Activated T-helper 9 cell treated with anti-CD3 and anti-CD28 coated beads, Interleukin-2, amount 50 U/mL, for 16 hours (primary cell): ENCODE results near the gene RBM42.
"Not testable (repeated sequence)": the region's sequence is repeated elsewhere in the genome, so short reads cannot be mapped to it uniquely, and the experiment has no call there.

Experiments used
- DNase-seq: peaks from one replicate; pipeline ENCODE4 v3.0.0-alpha.2; 2020; ENCODE audit warnings: low read depth

The RBM42 gene

DNA sequence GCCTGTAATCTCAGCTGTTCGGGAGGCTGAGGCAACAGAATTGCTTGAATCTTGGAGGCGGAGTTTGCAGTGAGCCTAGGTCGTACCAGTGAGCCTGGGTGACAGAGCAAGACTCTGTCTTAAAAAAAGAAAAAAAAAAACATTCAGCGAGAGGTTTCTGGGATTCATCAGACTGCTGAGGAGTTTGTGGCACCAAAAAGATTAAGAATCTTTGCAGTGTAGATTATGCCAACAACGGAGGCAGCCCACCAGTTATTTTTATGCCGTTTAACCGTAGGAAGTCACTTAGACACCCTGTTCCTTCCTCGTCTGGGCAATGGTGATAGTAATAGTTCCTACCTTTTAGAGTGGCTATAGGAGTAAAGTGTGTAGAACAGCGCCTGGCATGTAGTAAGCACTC, 21.7 kb downstream of the RBM42 start:
- DNase-seq = no peak

DNA sequence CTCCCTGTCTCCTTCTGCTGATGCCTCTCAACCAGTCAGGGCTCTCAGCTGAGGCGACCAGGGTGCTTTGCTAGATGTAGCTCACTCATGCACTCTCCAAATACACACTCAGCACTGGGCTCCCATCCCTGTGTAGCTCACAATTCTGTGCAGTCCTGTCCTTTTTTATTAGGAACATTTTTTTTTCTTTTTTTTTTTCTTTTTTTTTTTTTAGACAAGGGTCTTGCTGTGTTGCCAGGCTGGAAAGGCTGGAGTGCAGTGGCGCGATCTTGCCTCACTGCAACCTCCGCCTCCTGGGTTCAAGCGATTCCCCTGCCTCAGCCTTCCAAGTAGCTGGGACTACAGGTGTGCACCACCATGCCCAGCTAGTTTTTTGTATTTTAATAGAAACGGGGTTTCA, 26.0 kb downstream of the RBM42 start:
- DNase-seq = not testable (repeated sequence)

DNA sequence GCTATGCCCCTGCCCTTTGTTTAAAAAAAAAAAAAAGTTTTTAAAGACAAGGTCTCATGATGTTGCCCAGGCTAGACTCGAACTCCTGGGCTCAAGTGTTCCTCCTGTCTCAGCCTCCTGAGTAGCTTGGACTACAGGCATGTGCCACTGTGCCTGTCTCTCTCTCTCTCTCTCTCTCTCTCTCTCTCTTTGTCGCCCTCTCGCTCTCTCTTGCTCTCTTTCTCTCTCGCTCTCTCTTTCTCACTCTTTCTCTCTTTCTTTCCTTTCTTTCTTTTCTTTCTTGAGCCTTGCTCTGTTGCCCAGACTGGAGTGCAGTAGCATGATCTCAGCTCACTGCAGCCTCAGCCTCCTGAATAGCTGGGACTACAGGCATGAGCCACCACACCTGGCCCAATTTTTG, 26.8 kb downstream of the RBM42 start:
- DNase-seq = no peak

DNA sequence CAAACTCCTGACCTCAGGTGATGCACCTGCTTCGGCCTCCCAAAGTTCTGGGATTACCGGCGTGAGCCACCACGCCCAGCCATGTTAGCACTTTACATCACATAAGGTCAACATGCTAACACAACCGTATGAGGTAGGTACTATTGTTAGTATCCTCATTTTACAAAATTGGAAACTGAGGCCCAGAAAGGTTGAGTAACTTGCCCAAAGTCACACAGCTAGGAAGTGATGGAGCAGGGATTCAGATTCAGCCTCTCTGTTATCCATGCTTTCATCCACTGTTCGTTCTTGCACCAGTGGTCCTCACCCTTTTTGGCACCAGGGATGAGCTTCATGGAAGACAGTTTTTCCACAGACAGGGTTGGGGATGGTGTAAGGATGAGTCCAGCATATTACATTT, 27.9 kb downstream of the RBM42 start:
- DNase-seq = no peak

DNA sequence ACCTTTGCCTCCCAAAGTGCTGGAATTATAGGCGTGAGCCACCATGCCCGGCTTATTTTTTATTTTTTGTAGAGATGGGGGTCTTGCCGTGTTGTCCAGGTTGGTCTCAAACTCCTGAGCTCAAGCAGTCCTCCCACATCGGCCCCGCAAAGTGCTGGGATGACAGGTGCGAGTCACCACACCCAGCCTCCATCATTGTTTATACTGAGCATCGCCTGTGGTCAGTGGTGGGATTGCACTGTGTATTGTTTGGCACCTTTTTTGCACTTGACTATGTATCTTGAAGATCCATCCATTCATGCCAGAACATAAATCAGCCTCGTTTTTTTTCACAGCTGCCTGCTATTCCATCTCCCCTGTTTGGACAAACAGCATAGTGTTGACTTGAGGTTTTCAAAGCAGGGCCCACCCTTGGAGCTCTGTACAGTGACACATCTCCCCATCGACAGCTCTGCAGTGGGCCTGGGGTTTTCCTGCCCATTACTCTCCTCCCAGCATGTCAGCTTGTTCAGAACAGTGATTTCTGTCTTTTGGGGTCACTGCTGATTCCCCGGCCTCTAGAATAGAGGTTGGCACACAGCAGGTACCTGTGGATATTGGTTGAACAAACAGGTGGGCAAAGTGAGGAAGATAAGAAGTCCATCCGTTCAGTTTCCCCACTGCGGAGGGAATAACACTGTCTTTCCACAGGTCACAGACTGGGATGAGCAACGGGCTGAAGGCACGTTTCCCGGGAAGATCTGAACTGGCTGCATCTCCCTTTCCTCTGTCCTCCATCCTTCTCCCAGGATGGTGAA, 29.3 kb downstream of the RBM42 start:
- DNase-seq = no peak

DNA sequence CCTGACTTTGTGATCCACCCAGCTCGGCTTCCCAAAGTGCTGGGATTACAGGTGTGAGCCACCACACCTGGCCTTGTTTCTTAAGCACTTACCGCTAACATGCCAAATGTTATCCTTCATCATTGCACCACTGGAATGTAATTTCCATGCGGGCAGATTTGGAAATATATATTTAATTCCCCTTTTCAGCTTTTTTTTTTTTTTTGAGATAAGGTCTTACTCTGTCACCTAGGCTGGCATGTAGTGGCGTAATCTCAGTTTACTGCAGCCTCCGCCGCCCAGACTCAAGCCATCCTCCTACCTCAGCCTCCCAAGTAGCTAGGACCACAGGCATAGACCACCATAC, 33.1 kb downstream of the RBM42 start:
- no peak for DNase-seq

DNA sequence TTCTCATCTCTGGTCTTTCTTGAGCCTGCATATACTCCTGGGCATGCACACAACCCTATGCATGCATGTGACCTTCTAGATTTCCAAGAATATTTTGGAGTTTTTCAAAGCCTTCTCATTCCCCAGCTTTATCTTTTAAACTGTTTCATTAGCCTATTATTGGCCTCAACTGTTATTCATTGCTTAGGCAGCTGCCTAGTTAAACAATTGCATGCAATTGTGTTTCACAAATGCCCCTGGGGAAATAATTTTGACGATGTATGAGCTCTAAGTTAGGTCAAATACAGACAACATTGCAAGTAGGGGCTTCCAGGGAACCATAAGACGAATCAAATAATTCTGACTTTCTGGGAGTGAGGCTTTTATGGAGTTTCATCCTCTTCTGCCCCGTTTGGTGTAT, 35.1 kb downstream of the RBM42 start:
- DNase-seq = no peak

DNA sequence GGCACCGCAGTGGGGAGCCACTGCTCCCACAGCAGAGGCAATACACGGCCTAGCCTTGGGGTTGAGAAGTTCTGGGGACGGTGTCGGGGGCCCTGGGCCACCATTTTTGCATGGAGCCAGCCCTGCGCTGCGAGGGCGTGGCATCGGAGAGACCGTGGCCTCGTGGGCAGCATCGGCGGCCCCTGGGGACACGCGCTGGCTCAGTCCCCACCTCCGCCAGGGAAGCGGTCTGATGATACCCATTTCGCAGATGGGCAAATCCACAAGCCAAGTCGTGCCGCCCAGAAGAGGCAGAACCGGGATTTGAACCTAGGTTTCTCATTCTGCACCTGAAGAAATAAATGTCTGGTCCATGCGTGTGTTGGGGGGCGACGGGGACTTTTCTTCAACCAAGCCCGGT, 36.3 kb downstream of the RBM42 start:
- DNase-seq = no peak

DNA sequence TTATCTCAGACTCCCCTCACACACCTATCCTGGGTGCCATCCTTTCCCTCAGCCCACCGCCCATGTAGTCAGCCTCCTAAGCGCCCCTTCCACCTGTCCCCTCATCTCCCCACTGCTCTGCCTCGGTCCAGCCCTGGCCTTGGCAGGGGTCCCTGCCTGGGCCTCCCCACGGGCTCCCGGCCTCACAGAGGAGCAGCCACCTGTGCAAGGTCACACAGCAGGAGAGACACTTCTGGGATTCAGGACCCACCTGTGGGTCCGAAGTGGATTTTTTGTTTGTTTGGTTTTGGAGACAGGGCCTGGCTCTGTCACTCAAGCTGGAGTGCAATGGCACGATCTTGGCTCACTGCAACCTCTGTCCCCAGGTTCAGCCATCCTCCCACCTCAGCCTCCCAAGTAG, 36.8 kb downstream of the RBM42 start:
- no peak for DNase-seq

DNA sequence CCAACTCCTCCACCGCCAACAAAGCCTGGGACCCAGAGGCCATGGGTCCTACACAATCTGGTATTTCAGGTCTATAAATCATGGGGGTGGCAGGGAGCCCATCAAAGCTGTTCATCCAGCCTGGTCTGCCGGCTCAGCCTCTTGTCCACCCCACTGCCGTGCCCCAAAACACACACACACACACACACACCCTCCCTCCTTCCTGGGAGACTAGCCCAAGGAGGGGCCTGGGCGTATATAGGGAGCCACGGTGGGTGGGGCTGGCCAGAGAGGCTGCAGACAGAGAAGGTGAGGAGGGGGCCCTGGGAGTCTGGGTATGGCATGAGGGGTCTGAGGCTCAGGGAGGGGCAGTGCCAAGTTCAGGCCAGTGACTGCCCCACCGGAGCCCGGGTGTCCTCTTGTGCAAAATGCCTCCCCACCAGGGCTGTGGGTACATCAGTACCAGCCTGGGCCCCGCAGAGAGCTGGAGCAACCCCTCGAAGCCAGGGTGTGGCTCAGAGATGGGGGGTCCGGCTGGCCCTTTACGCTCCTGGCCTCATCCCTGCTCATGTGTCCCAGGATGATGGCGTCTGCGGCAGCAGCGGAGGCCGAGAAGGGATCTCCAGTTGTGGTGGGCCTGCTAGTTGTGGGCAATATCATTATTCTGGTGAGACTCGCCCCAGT, 37.5 kb downstream of the RBM42 start, which contains the start of gene UPK1A:
TSS of gene UPK1A (plus strand) at position 267 of the 663 bp plus-strand sequence. CDS start at position 563, 296 bp downstream.
- no peak for DNase-seq

DNA sequence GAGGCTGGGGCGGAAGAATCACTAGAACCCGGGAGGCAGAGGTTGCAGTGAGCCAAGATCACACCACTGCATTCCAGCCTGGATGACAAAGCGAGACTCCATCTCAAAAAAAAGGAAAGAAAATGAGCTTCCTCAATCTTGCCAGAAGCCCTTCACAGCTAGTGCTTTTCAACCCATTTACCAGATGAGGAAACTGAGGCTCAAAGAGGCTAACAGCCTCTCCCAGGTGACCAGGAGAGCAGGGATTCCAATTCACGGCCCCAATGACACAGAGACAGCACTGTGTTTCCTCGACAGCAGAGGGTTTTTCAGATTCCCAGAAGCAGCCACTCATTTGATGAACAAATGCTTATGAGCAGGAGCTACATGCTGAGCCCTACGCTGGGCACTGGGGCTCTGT, 40.7 kb downstream of the RBM42 start:
- DNase-seq = no peak

DNA sequence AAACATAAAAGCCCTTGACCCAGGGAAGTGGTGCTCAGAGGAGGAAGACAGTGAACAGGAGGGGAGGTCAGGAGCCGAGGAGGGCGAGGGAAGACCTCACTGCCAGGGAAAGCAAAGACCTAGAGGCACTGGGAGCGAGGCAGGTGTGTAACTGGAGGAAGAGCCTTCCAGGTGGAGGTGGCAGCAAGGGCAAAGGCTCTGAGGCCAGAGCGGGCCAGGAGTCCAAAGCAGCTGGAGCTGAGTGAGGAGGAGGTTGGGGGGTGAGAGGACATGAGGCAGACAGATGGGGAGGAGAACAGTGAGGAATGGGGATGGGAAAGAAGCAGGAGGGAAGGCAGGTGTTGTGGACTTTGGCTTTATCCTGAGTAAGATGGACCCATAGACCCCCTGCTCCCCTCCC, 41.1 kb downstream of the RBM42 start:
- no peak for DNase-seq

DNA sequence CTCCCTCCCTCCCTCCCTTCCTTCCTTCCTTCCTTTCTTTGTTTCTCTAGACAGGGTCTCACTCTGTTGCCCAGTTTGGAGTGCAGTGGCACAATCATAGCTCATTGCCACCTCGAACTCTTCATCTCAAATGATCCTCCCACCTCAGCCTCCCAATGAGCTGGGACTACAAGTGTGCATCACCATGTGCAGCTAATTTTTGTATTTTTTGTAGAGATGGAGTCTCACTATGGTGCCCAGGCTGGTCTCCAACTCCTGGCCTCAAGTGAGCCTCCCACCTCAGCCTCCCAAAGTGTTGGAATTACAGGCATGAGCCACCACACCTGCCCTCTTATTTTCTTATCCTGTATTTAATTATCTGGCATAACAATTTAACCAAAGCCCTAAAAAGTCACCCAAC, 41.9 kb downstream of the RBM42 start:
- DNase-seq = no peak

DNA sequence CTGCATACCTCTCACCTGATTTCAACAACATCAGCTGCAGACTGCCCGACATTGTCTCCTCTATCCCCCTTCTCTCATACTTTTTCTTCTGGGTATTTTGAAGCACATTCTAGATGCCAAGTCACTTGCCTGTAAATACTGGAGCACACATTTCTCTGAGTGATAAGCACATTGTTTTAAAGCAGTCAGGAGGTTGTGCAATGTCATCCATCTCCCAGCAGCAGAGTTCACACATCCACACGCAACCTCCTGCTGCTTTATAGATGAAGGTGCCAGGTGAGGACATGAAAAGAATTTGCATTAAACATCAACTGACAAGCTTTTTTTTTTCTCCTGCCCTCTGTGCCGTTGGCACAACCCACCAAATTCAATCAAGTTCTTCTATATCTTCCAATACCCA, 43.0 kb downstream of the RBM42 start:
- no peak for DNase-seq

DNA sequence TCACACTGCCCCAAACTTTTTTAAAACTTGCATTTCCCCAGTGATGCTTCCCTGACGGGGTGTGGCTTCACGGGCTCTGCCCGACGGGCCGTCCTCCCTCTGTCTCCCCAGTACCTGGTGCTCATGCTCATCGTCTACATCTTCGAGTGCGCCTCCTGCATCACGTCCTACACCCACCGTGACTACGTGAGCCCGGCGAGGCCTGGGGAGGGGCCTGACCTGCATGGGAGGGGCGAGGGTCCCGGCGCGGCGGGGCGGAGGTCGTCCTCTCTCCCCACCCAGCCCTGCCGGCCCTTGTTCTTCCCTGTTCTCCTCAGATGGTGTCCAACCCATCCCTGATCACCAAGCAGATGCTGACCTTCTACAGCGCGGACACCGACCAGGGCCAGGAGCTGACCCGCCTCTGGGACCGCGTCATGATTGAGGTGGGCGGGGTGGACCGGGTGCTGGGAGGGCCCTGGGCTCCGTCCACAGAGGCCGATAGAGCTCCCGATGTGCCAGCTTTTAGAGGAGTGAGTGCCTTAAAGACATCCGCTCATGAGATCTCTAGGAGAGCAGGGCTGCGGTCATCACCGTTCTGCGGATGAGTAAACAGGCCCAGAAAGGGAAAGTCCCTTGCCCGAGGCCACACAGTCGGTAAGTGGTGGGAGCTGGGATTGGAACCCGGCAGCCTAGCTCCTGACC, 44.4 kb downstream of the RBM42 start:
- peak; percentile 26 for DNase-seq

DNA sequence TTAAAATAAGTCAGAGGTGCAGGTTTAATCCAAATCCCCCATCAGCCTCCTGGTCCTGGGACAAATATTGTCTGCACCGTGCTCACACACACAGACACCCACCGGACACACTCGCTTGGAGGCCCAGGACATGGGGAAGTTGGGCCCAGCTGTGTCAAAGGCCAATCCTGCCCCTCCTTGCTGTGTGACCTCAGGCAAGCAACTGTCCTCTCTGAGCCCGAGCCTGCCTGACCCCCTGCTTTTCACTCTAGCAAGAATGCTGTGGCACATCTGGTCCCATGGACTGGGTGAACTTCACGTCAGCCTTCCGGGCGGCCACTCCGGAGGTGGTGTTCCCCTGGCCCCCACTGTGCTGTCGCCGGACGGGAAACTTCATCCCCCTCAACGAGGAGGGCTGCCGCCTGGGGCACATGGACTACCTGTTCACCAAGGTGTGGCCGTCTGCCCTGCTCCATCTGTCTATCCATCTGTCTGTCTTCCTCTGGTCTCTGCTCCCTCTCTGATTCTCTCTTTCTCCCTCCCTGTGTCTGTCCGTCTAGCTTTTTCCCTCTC, 46.8 kb downstream of the RBM42 start:
- no peak for DNase-seq
